Activated T-helper 1 cell treated with anti-CD3 and anti-CD28 coated beads, Interleukin-2, amount 50 U/mL, for 16 hours (primary cell): ENCODE data around the gene TRIM14.
"Not testable (repeated sequence)": the region's sequence is repeated elsewhere in the genome, so short reads cannot be mapped to it uniquely, and the experiment has no call there.

ENCODE experiments used
- DNase-seq, 2 donors: peaks; one replicate each; pipeline ENCODE4 v3.0.0-alpha.2; 2020; ENCODE audit warnings: low read depth in 1 of 2, low spot score in 1 of 2

TRIM14 gene

DNA sequence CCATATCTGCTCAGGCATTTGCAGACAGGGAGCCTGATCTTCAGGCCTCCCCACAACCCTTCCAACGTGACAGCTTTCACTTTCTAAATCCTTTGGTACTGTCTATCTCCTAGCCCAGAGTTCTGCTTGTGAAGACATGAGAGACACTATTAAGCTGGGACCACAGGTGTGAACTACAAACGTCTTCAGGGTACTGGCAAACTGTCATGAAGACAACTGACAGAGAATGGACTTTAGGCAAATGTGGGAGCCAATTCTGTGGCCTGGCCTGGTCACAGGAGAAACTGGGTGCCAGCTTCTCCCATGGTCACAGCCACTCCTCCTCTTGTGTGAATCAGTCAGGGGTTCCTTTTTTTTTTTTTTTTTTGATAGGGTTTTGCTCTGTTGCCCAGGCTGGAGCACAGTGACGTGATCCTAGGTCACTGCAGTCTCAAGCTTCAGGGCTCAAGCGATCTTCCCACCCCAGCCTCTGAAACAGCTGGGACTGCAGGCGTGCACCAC is 10.4 kb downstream of the TRIM14 start:
- no peak for DNase-seq

DNA sequence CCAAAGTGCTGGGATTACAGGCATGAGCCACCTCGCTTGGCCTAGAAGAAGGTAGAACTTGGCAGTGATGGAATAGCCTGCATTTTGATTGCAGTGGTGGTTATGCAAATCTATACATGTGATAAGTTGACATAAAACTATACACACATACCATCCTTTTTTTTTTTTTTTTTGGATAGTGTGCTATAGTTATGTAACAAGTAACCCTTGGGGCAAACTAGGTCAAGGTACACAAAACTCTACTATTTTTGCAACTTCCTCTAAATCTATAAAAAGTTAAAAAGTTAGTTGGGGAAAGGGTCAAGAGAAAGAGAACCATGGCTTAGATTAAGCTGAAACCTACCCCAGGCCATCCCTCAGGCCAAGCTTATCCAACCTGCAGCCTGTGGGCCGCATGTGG is 11.1 kb downstream of the TRIM14 start:
- DNase-seq = no peak

DNA sequence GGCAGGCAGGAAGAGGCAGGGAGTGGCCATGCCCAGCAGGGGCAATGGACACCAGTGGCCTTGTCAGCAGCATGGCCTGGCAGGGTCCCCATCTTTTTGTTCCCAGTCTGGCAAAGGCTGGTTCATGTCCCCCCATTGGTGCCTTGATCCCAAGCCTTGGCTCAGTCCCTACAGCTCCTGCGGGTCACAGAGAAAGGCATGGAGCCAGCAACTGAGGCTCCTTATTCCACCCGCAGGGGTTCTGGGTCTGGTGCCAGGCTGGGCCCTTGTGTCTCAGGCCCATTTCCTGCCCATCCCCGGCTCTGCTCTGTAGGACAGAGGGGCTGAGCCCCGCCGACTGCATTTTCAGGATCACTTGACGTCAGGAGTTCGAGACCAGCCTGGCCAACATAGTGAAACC is 14.0 kb downstream of the TRIM14 start:
- no peak for DNase-seq

DNA sequence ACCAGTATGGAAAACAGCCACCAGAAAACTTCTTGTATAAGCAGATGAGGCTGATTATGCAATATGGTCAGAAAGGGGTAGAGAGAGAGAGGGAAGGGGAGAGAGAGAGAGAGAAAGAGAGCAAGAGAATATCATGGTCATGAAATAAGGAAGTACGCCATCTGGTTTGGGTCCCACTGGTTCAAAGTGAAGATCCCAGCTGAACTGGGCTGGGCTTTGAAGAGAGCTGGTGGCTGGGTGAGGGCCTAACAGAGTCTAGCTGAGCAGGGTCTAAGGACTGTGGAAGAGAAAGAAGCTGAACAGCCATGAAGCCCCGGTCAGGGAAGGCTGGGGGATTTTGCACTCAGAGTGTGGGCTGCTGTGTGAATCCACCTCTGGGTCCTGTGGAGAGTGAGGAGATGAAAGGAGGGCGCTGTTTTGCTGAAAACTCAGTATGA is 14.6 kb downstream of the TRIM14 start:
- DNase-seq = no peak

DNA sequence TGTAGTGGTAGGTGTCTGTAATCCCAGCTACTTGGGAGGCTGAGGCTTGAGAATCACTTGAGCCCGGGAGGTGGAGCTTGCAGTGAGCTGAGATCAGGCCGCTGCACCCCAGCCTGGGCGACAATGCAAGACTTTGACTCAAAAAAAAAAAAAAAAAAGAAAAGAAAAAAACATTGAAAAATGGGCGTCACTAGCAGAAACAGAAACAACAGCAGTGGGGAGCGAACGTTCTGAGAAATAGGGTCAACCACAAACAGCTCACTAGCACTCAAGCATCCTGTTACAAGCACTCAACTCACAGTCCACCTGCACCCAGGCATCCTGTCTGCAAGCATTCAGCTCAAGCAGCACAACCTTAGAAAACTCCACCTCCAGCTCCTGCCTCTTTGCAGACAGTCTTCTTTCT is 17.2 kb downstream of the TRIM14 start:
- DNase-seq = peak; percentile 55 to 63

DNA sequence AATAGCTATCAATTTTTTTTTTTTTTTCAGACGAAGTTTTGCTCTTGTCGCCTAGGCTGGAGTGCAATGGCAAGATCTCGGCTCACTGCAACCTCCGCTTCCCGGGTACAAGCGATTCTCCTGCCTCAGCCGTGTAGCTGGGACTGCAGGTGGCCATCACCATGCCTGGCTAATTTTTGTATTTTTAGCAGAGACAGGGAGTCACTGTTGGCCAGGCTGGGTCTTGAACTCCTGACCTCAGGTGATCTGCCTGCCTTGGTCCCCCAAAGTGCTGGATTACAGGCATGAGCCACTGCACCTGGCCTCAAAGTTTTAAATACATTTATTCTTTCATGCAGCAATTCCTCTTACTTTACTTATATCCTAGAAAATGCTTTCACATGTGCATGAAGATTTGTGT is 17.6 kb downstream of the TRIM14 start:
- no peak for DNase-seq

DNA sequence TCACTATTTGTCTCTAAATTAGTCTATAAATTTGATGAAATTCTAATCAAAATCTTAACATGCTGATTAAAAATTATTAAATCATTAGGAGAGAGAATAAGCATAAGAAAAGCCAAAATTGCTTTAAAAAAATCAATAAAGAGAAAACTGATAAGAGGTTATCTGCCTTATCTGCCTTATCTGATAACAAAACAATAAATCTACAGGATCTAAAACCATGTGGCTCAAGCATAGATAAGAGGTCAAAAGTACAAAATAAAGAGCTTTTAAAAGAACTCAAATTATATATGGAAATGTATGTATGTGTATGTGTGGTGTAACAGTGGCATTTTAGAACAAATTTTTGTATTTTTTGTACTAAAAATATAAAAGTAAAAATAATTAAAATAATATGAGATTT is 18.6 kb downstream of the TRIM14 start:
- DNase-seq = no peak

DNA sequence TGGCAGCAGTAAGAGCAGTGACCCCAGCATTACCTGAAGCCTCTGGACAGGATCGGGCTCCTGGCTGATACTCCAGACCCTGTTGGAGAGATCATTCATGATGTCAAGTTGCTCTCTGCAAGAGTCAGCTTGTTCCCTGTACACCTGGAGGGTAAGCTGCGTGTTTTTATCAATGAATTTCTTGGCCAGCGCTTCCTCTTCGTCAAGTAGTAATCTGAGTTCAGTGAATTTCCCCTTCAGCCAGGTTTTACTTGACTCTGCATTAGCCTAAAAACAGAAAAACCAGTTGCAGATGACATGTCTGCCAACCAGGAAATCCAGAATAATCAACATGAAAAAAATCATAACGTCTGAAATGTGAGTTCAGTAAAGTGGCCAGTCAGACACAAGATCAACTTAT is 19.1 kb downstream of the TRIM14 start:
- no peak for DNase-seq

DNA sequence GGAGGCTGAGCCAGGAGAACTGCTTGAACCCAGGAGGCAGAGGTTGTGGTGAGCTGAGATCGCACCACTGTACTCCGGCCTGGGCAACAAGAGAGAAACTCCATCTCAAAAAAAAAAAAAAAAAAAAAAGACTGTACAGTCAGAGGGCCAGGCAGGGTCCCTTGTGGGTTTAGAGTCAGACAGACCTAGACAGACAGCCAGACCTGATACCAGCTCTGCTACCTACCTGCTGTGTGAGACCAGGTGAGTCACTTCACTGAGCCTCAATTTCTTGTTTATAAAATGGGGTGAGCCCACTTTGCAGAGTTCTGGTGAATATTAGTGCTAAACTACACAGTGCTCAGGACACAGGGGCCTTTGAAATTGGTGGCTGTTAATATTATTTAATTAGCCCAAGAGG is 19.7 kb downstream of the TRIM14 start:
- DNase-seq = no peak

DNA sequence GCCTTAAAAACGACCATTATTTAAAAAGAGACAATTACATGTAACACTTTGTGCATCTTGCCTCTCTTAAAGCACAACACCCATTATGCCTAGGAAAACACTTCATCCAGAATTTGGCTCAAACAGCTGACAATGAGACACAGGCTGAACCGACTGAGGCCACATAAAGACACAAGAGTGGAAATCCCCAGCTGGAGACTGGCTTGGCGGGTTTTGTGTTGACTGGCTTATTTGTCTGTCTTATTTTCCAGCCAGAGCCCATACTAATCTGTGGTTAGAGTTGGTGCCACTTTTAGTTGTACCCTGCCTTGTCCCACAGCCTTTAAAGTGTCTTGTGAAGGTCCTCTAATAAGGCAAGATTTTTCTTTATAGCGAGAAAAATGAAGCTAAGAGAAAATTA is 21.2 kb downstream of the TRIM14 start:
- DNase-seq = peak in 1 of 2 donors; percentile 30

DNA sequence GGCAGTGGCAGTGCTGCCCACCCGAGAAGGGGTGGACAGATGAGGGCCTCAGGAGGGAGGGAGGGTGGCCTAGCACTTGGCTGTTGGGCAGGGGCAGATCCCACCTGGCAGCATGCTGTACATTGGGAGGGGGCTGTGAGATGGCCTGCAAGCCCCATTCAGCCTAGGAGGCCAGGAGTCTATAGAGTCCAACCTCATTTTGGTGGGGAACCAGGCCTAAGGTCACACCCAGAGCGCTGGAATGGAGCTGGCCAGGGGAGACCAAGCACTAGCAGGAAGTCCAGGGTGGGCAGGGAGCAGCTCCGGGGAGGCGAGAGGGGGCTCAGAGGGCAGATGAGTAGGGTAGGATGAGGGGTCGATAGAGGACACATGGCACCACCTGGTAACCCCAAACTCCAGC is 22.9 kb downstream of the TRIM14 start:
- DNase-seq = no peak

DNA sequence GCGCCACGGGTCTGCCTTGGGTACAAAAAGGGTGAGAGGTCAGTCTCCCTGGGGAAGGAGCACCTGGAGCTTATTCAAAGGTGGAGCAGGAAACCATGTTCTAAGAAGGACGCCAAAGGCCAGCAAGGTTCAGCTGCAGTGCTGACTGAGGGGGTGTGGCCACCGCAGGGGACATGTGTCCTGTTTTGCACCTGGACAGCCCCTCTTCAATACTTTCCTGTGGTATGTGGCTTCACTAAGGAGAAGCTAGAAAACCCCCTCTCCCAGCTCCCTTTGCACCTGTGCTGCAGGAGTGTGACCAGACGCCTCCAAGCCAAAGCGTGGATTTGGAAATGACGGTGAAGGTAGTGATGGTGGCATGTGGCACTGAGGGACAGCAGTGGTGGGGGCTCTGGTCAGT is 23.6 kb downstream of the TRIM14 start:
- DNase-seq = no peak

DNA sequence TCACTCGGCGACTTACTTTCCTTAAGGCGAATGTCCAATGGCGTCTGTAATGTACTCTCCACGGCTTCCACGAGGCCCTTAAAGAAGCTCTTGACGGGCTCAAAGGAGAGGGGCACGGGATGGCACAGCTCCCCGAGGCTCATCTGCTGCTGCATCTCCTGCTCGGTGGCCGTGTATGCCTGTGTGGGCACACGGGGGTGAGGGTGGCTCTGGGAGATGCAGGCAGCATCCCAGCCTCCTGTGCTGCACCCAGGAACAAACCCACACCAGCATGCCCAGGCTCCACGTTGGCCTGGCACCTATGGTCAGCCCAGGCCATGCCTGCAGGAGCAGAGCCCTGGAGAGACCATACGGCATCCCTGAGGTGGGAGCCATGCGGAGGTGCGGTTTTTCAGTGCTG is 24.2 kb downstream of the TRIM14 start:
- DNase-seq = no peak

DNA sequence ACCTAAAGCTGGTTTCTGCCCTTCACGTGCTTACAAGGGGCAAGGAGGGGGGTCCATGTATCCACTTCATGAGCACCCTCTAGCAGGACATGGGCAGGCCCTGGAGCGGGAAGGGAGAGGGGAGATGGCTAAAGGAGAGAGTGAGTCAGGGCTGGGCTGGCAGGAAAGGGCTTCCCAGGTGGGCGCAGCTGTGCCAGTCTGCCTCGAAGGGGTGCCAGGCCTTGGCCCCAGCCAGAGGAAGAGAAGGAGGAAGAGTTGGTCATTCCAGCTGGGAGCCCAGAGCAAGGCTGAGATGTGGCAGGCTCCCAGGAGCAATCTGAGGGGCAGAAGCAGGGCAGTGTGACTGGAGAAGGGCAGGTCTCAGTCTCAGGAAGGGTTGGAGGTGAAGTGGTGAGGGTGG is 24.7 kb downstream of the TRIM14 start:
- DNase-seq = no peak

DNA sequence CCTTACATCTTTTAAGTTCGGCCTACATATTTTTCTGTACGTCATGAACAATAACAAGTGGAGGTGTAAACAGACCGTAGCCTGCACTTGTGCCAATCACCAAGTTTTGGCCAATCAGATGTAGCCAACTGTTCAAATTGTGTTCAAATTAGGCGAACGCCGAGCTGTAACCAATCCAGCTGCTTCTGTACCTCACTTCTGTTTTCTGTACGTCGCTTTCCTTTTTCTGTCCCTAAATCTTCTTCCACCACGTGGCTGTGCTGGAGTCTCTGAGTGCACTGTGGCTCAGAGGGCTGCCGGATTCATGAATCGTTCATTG is 26.4 kb downstream of the TRIM14 start:
- DNase-seq = no peak

DNA sequence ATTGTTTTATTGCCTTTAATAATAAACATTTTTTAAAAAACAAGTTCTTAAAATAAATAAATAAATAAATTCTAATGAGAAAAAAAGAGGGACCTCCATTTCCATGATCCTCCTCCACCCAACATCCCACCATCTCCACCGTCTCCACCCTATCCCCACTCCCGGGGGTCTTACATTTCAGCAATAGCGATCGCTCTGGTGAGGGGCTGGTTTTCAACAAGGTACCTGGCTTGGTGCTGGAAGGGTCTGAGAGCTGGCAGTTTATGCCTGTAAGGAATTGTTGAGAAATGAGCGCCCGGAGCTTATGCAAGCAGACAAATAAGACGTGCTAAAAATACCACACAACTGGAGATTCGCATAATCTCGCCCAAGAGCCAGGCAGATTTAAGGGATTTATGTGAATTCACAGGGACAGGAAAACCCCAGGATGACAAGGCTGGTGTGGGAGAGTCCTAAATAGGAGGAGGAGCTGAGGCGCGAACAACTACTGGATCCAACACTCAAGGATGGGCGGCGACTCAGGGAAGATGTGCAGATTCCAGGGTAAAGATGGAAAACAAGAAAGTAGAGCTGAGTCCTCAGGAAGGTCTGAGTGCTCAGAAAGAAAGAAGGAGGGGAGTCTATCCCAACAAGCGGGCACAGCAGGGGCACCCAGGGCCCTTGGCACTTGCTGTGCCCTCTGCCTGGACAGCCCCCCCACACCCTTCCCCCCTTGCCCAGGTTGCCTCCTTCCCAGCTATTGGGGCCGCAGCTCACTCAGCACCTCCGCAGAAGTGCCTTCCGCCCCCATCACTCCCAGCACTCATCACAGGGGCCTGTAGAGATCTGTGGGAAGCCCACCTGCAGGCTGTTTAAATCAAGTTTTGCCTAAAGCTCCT is 27.0 kb downstream of the TRIM14 start:
- DNase-seq = no peak

DNA sequence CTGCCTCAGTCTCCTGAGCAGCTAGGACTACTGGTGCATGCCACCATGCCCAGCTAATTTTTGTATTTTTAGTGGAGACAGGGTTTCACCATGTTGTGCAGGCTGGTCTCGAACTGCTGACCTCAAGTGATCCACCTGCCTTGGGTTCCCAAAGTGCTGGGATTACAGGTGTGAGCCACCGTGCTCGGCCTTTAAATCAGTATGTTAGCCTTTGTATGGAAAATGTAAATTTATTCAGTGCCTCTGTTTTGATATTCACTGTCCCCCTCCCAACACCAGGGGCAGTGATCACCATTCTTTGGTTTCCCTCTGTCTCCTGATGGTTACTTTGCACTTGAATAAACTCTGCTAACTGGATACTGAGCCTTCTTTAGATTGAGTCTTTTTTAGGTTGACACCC is 28.3 kb downstream of the TRIM14 start:
- not testable (repeated sequence) for DNase-seq

DNA sequence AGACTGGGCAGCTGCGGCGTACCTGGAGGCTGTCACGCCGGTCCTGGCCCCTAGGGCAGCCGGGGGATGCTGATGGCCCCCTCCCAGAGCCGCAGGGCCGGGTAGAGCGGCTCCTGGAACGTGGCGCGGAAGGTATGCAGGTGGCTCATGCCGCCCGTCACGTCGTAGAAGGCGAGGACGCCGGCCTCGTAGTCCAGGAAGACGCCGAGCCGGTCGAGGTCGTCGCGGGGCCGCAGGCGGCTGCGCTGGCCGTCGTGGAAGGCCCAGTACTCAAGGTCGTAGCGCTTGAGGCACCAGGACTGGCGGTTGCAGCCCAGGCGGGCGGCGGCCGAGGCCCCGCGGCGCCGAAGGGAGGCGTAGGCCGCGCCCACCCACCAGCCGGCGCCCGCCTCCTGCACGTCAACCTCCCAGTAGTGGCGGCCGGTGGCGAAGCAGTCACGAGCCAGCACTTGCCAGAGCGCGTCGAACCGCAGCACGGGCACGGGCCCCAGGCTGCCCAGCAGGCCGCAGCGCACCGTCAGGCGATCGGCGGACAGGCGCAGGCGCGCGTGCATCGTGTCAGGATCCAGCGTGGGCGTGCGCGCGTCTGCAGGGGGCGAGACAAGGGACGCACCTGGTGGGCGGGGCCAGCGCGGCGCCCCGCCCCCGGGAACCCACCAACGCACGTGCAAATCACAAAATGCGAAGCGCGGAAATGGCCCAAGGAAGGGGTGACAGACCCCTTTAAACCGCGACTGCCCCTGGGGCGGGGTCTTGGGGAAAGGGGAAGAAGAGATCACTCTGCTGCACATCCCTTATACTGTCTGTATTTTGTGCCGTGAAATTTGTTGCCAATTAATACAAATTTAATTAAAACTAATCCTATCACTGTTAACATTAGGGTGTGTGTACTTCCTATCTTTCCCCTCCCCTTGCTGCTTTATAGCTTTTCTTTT is 31.3 kb downstream of the TRIM14 start:
- peak in 1 of 2 donors; percentile 11 for DNase-seq

DNA sequence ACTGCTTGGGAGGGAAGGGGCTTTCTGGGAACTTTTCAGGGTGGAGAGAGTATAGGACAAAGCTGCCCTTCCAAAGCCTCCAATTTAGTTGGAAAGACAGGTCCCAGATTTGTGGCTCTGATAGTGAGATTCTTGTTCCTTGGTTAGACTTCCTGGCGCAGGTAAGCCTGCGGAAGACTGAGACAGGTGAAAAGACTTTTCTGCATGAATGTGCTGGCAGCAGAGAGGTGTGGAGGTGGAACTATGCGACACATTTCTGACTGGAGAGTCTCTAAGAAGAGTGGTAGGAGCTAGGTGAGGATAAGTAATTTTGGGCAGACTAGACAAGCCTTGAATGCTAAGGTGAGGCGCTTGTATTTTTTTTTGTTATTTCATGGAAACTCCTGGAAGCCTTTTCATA is 32.6 kb downstream of the TRIM14 start:
- no peak for DNase-seq

DNA sequence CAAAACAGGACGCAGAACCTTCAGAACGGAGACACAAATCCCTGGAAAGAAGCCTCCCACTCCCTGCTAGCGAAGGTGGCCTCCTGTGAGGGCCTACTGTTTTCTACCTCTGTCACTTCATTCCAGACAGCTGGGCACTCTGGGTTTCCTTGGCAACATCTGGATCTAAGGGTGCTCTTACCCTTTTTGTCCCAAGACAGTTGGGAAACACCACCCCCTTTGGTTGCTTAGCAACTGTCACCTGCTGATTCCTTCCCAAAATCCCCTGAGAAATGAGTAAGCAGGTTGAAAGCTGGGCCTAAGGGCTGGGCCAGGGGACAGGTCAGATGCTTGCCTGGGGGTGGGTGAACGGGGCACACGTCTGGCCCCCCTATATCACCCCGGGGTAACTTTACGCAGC is 33.1 kb downstream of the TRIM14 start:
- DNase-seq = no peak

DNA sequence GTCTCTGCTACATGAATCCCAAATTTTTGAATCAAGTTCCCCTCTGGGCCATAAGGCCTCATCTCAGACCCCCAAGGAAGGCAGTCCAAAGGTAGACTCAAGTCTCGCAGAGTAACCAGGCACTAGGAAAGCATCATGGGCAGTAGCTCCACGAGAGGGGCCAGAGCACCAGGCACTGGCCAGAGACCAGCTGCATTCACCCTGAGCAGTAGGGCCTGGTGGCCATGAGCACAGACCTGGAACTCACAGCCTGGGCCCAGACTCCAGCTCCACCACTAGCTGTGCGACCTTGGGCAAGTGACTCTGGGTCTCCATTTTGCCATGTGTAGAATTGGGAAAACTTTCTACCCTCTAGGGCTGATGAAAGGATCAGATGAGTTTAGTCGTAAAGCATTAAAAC is 34.0 kb downstream of the TRIM14 start:
- no peak for DNase-seq

DNA sequence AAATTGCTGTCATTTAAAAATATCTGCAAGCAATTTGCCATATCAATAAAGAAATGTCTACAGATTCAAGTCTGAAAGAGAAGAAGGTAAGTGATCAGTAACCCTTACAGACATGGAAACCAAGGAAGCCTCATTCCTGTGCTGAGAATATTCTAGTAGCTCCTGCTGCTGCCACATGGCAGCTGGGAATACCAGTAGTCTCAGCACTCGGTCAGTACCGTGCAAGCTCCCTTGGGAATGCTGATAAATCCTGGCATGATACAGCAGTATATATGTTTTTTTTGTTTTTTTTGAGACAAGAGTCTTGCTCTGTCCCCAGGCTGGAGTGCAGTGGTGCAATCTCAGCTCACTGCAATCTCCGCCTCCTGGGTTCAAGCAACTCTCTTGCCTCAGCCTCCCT is 34.6 kb downstream of the TRIM14 start:
- DNase-seq = no peak
